ENCODE measurements around the gene CDK15.
"Not testable (repeated sequence)": the region's sequence is repeated elsewhere in the genome, so short reads cannot be mapped to it uniquely, and the experiment has no call there.

The CDK15 gene

DNA sequence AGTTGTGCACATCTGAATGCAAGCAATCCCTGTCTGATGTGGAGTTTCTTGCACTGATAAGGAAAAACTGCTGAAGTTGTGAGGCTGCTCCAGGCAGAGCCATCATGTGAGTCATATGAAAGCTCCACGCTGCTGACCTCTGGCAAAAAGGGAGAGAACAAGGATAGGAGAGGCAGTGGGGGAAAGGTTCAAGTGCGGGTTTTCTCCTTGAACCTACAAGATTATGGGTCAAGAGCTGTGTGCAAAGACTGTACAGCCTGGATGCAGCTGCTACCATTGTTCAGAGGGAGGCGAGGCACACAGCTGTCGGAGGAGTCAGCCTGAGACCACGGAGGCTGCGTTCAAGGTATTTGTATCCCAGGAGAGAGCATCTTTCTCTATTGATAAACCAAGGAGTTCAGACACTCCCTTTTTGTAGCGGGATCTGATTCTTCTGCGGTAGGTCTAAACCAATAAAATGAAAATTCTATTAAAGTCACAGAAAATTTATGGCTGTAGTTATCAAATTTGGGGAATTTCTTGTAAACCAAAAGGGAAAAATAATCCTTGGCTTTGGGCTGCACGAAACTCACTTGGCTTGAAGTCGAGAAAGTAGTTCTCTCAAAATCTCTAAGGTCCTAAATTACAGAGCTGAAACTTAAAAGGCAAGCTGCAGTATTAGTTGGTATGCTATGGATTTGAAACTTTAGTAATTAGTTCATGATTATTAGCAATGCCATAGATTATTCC lies at the start of gene CDK15:
Gene CDK15, plus strand, starts transcription at position 96 of the 729 bp plus-strand sequence. Its CDS starts 128 bp downstream, at position 224.
- DNase-seq (ENCODE audit: low spot score), result no peak

DNA sequence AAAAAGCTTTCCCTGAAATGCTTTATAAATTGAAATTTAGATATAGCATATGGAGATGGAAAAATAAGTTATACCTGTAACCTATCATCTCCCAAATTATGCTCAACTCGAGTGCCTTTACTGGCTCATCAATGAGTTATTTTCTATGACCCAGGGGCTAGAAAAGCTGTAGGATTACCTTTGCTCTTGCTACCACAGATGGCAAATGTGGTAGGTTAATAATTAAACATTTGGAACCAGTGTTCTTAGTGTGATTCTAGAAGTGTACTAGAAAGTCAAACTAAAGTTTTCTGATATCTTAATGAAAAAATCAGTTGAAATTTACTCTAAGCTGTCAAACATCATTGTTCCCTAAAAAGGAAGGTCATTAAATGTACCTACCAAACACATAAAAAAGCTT lies 48.1 kb upstream of the CDK15 start:
- DNase-seq (ENCODE audit: low spot score), result no peak

DNA sequence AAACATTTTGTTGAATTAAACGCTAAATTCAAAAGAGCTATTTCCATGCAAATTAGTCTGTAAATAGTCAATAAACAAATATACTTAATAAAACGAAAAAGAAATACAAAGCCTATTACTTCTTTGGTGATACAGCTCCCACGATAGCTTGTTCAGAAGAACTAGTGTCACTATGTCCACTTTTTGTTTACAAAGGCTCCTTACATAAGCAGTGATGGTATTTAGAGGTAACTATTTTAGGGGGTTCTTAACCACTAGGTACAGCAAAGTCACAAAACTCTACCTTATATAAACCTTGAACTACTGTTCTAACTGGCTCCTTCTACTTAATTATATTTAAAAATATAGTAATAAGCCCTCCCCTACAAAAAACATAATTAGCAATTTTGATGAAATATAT lies 47.5 kb upstream of the CDK15 start:
- DNase-seq (ENCODE audit: low spot score), result no peak

GRCh38 chr2:201759567-201759966 lies 46.8 kb upstream of the CDK15 start:
- DNase-seq (ENCODE audit: low spot score), result no peak

GRCh38 chr2:201761101-201761500 lies 45.2 kb upstream of the CDK15 start:
- no peak for DNase-seq (ENCODE audit: low spot score)

DNA sequence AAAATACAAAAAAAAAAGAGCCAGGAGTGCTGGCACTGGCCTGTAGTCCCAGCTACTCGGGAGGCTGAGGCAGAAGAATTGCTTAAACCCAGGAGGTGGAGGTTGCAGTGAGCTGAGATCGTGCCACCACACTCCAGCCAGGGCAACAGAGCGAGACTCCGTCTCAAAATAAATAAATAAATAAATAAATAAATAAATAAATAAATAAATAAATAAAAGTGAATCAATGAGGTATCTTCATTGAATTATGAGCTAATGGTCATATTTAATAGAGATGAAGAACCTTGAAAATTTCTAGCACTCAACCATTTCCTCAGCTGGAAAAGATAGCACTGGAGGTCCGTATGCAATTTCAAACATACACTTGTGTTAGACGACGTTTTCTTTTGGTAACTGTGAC lies 41.9 kb upstream of the CDK15 start:
- DNase-seq (ENCODE audit: low spot score), result not testable (repeated sequence)

DNA sequence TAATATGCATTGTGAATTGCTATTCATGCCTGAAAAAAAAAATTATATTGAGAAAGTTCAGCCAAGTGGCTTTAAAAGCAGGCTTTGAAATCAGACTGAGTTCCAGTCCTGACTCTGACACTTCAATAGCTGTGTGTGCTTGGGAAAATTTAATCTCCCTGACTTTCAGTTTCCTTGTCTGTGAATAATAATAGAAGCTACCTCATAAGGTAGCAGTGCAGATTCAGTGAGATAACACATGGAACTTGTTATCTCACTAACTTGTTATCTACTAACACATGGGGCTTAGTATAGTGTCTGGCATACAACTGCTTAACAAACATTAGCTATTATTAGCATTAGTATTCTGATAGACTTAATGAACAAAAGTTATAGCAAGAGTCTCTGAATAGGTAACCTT lies 40.5 kb upstream of the CDK15 start:
- no peak for DNase-seq (ENCODE audit: low spot score)

DNA sequence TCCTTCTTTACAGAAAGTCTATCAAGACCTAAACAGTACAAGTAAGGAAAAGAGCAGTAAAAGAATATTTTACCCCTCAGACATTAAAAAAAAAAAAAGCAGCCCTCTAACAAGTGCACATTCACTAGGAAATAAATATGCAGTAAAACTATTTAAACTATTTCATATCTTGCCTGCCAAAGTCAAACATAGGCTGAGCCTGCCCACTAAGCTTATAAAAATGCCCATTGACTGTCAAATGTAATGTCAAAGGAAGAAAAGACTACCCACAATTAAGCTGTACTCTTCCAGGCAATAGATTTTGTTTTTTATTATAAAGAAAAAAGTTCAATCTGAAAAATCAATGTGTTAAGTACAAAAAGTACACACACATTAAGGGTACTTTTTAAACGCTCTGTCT lies 37.4 kb upstream of the CDK15 start:
- no peak for DNase-seq (ENCODE audit: low spot score)

GRCh38 chr2:201769666-201770373 lies 36.5 kb upstream of the CDK15 start:
- no peak for DNase-seq (ENCODE audit: low spot score)

DNA sequence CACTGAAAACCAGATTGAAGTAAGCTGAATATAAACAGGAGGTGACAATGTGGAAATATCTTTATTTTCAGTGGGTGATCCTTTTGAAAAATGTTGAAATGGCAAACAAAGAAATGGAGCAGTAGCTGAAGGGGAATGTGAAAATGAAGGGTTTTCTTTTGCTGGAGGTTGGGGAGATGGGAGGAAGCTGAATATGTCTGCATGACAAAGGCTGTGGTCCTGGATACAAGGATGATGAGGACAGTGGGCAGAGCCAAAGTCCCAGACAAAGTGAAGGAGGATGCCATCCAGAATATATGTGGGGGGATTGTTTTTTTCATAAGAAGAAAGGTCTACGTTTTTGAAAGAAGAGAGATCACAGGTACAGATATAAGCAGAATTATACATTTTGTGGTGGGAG lies 32.3 kb upstream of the CDK15 start:
- no peak for DNase-seq (ENCODE audit: low spot score)

DNA sequence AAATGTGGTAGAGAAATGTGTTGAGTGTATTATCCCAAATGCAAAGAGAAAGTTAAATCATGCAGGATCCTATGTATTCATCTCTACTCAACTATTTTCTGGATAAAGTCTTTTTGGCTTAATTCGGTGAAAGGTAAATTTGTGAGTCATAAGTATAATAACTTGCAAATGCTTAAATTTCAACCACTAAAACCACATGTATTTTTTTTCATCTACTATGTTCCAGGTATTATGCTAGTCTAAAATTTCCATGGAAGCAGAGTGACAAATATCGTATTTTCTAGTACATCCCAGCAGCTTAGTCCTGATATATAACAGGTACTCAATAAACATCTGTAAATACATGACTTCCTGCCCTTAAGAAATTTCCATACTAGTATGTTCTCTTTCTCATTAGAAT lies 31.8 kb upstream of the CDK15 start:
- DNase-seq (ENCODE audit: low spot score), result no peak

DNA sequence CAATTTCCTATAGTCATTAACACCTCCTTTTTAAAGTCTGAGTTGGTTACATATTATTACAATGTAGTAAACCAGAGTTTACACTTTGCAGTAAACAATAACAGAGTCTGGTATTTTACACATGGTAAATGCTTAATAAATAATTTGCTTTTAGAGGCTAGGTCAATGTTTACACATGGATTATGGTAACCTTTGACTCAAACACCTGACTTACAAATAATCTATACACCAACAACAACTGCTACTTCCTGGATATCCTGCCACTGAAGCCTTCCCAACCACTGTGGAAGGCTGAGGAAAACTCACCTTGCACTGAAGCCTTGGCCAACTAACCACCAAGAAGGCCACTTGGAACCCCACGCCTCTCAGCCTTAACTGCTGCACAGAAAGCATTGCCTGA lies 31.0 kb upstream of the CDK15 start:
- DNase-seq (ENCODE audit: low spot score), result no peak

GRCh38 chr2:201777043-201777442 lies 29.3 kb upstream of the CDK15 start:
- no peak for DNase-seq (ENCODE audit: low spot score)

GRCh38 chr2:201777869-201778268 lies 28.5 kb upstream of the CDK15 start:
- DNase-seq (ENCODE audit: low spot score), result no peak

GRCh38 chr2:201779901-201780673 lies 26.2 kb upstream of the CDK15 start:
- no peak for DNase-seq (ENCODE audit: low spot score)

DNA sequence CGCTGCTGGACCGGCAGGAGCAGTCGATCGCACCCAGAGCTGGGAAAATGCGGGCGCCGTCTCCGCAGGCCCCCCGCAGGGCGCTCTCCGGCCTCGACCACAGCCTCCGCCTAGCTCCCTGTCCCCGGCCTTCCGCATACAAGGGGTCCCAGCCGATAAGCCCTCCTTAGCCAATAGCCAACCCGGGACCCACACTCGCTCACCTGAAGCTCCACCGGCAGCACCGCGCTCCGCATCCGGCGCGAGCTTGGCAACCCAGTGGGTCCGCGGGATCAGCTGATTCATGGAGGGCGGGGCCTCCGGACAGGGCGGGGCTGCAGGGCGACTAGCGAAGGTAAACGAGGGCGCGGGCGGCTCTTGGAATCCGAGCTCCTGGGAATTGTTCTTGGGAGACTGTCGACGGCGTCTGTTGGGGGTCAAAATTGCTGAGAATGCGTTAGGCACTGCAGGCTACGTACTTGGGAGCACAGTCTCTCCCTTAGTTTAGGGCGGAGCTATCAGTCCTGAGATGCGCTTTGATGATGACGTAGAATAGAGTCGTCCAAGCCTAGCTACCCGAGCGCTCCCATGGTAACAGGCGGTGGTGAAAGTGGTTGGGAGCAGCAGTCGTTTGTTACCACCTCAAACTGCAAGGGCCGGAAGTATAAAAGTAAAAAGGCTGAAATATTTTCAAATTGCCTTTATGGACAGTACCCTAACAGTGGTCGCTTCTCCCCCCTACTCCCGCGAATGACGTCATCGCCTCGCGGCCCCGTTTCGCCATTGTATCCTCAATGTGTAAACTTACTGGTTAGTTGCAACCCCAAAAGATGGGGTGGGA lies 25.5 kb upstream of the CDK15 start, which contains the start of gene ALS2:
Gene ALS2, minus strand, starts transcription at position 260 of the 820 bp plus-strand sequence. CDS start 12,048 bp downstream, outside the sequence.
- DNase-seq (ENCODE audit: low spot score), result peak; percentile 98

DNA sequence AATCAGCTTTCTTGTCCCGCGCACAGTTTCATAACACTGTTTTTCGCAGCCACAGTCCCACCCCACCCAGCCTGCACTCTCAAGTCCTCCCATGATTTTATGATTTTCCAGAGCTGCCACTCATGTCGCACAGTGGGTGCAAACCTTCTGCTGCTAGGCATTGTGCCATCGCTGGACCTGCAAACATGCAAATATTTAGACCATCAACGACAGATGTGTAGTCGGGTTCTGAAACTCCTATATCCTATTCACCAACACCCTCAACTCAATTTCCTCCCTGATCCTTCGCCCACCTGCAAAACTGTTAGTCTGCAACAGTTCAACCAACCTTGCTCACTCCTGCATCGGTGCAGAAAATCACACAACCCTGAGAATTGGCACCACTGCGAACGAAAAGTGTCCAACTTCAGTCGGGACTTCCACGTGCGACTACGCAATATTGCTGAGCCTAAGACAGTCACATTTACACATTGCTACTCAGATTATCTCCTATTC lies 24.7 kb upstream of the CDK15 start:
- no peak for DNase-seq (ENCODE audit: low spot score)

- DNase-seq (ENCODE audit: low spot score), result no peak
Measured at GRCh38 chr2:201784563-201784962, 21.8 kb upstream of the CDK15 start.

DNA sequence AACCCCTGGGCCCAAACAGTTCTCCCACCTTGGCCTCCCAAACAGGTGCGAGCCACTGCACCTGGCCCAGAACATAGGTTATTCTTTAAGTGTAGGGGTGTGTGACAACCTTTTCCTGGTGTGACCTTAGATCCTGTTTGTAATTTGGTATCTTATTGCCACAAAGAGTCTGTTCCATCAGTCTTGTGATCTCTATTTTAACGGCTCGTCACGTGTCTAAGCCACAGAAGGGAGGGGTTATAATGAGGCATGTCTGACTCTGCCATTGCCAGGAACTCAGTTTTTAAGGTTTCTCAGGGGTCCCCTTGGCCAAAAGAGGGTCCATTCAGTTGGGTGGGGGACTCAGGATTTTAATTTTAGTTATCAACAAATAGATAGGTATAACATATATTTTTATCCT lies 21.2 kb upstream of the CDK15 start:
- no peak for DNase-seq (ENCODE audit: low spot score)

DNA sequence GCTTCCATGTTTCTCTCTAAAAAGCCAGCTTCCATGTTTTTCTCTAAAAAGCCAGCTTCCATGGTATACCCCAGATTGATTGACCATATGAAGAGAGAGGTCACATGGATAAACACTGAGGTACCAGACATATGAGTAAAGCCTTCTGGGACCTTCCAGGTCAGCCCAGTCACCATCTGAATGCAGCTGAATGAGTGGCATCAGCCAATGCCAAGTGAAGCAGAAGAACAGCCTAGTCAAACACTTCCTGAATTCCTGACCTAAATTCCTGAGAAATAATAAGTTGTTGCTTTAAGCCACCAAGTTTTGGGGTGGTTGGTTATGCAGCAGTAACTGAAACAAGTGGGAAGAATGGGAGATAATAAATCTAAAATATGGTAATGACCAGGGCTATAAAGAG lies 19.9 kb upstream of the CDK15 start:
- no peak for DNase-seq (ENCODE audit: low spot score)

- no peak for DNase-seq (ENCODE audit: low spot score)
Measured at GRCh38 chr2:201788371-201788770, 18.0 kb upstream of the CDK15 start.

DNA sequence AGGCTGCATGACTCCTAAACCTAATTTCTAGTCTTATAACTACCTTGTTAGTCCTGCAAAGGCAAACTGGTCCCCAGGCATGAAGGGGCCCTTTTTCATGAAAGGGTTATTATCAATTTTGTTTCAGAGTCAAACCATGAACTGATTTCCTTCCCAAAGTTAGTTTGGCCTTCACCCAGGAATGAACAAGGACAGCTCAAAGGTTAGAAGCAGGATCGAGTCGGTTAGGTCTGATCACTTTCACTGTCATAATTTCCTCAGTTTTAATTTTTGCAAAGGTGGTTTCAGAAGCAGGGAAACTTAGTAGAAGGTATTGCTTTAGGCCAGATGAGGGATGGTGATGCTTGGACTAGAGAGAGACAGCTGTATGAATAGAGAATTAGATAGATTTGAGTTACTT lies 16.9 kb upstream of the CDK15 start:
- DNase-seq (ENCODE audit: low spot score), result no peak
